ENCODE results near the gene LMTK3. TPM values are rescaled to one million over a fixed set of nuclear protein-coding genes. Genes with fewer than 3 reads are reported as not detected.
A peak's percentile ranks its signal among the peaks of the same experiment; 100 is the strongest.

Gene LMTK3
- total and polyA plus RNA-seq, 2 of the 13 experiments (the other 11 are each of a cell fraction or from before 2014, with no cell fraction given) = 0.18 to 0.29 TPM

DNA sequence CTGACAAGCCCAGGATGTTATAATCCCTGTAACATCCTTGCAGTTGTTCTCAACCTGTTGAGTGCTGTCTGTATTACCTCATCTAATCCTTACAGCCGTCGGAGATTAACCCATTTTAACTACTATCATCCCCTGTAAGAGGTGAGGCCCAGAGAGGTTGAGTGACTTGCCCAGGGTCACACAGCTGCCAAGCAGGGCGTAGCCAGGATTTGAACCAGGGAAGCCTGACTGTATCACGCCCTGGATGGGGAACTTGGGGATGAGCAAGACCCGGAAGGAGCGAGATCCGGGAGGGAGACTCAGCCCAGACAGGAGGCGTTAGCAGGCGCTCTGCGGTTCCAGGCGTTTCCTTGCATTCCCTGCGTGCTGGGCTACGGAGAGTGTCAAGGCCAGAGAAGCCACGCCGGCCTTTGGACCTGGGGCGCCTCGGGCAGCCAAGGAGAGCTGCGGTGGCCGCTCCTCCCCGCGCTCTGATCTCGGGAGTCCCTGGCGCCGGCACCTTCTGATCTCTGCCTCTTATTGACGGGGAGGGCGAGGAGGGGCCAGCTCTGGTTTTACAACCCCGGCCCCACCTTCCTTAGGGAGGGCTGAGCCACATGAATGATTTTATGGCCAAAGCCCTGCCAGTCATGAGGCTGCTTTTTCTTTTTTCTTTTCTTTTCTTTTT lies 46.5 kb upstream of the LMTK3 start (continued):
- TF ChIP-seq ZNF317 (CRISPR knock-in tag; IDR thresholded peaks at IDR 0.05) (0 out of 2 replicates have a peak, but pooled peaks have one; percentile 42), ZNF775 (CRISPR knock-in tag; IDR thresholded peaks at IDR 0.05; ENCODE audit: borderline replicate concordance) (no peak), CEBPG (CRISPR knock-in tag; IDR thresholded peaks at IDR 0.05) (peak; percentile 55; the same call in 1 of the 2 replicates), NFYC (CRISPR knock-in tag; IDR thresholded peaks at IDR 0.05) (no peak), ZMYM3 (CRISPR knock-in tag; IDR thresholded peaks at IDR 0.05) (peak; percentile 100), ZNF383 (CRISPR knock-in tag; IDR thresholded peaks at IDR 0.05; ENCODE audit: borderline replicate concordance) (no peak), GTF2F1 (IDR thresholded peaks at IDR 0.05; ENCODE audit: low read length) (no peak), ZFP37 (CRISPR knock-in tag; IDR thresholded peaks at IDR 0.05; ENCODE audit: borderline replicate concordance) (no peak), ZNF713 (CRISPR knock-in tag; IDR thresholded peaks at IDR 0.05) (no peak), SKI (IDR thresholded peaks at IDR 0.05; ENCODE audit: partially characterized antibody) (peak; percentile 92), TCF7L2 (IDR thresholded peaks at IDR 0.05; ENCODE audit: low read depth, low read length) (peak; percentile 73; the same call in 1 of the 2 replicates), HMGA1 (CRISPR knock-in tag; conservative IDR thresholded peaks at IDR 0.05) (no peak), POLR2G (IDR thresholded peaks at IDR 0.05; ENCODE audit: low read depth, low read length) (no peak), HNRNPL (IDR thresholded peaks at IDR 0.05; ENCODE audit: low read depth, low read length) (0 out of 2 replicates have a peak, but pooled peaks have one; percentile 40), ZKSCAN1 (IDR thresholded peaks at IDR 0.05; ENCODE audit: low read length) (peak; percentile 79; the same call in 1 of the 2 replicates), ZNF558 (CRISPR knock-in tag; IDR thresholded peaks at IDR 0.05; ENCODE audit: borderline replicate concordance) (no peak), SMAD1 (CRISPR knock-in tag; IDR thresholded peaks at IDR 0.05; ENCODE audit: borderline replicate concordance, low read depth) (peak; percentile 64; the same call in 1 of the 2 replicates), PCBP2 (optimal IDR thresholded peaks at IDR 0.05; ENCODE audit: low read depth, low read length, poor library complexity, severe bottlenecking) (no peak)
- TF ChIP-seq, protein P1, sequence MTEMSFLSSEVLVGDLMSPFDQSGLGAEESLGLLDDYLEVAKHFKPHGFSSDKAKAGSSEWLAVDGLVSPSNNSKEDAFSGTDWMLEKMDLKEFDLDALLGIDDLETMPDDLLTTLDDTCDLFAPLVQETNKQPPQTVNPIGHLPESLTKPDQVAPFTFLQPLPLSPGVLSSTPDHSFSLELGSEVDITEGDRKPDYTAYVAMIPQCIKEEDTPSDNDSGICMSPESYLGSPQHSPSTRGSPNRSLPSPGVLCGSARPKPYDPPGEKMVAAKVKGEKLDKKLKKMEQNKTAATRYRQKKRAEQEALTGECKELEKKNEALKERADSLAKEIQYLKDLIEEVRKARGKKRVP (CRISPR knock-in tag; IDR thresholded peaks at IDR 0.05) = peak in 1 of 2 experiments; percentile 63; a peak in 2 of 4 replicates
- TF ChIP-seq, protein P2, sequence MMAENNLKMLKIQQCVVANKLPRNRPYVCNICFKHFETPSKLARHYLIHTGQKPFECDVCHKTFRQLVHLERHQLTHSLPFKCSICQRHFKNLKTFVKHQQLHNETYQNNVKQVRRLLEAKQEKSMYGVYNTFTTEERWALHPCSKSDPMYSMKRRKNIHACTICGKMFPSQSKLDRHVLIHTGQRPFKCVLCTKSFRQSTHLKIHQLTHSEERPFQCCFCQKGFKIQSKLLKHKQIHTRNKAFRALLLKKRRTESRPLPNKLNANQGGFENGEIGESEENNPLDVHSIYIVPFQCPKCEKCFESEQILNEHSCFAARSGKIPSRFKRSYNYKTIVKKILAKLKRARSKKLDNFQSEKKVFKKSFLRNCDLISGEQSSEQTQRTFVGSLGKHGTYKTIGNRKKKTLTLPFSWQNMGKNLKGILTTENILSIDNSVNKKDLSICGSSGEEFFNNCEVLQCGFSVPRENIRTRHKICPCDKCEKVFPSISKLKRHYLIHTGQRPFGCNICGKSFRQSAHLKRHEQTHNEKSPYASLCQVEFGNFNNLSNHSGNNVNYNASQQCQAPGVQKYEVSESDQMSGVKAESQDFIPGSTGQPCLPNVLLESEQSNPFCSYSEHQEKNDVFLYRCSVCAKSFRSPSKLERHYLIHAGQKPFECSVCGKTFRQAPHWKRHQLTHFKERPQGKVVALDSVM (CRISPR knock-in tag; IDR thresholded peaks at IDR 0.05) = peak; percentile 82
- TF ChIP-seq, protein P3, sequence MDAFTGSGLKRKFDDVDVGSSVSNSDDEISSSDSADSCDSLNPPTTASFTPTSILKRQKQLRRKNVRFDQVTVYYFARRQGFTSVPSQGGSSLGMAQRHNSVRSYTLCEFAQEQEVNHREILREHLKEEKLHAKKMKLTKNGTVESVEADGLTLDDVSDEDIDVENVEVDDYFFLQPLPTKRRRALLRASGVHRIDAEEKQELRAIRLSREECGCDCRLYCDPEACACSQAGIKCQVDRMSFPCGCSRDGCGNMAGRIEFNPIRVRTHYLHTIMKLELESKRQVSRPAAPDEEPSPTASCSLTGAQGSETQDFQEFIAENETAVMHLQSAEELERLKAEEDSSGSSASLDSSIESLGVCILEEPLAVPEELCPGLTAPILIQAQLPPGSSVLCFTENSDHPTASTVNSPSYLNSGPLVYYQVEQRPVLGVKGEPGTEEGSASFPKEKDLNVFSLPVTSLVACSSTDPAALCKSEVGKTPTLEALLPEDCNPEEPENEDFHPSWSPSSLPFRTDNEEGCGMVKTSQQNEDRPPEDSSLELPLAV (CRISPR knock-in tag; conservative IDR thresholded peaks at IDR 0.05; ENCODE audit: low read depth) = no peak
- TF ChIP-seq, protein P4, sequence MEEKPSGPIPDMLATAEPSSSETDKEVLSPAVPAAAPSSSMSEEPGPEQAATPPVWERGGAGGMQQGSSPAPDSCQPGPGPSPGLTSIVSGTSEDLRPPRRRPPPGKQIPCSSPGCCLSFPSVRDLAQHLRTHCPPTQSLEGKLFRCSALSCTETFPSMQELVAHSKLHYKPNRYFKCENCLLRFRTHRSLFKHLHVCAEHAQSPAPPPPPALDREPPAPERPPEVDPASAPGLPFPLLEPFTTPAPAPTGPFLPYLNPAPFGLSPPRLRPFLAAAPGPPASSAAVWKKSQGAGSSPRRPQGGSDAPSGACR (CRISPR knock-in tag; IDR thresholded peaks at IDR 0.05) = peak; percentile 93
- TF ChIP-seq, protein P5, sequence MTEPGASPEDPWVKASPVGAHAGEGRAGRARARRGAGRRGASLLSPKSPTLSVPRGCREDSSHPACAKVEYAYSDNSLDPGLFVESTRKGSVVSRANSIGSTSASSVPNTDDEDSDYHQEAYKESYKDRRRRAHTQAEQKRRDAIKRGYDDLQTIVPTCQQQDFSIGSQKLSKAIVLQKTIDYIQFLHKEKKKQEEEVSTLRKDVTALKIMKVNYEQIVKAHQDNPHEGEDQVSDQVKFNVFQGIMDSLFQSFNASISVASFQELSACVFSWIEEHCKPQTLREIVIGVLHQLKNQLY (CRISPR knock-in tag; IDR thresholded peaks at IDR 0.05) = peak; percentile 72

Data from HepG2 (cell line).